HG02852 (cell line): ENCODE measurements around the gene NPC1.
"Not testable (repeated sequence)": the region's sequence is repeated elsewhere in the genome, so short reads cannot be mapped to it uniquely, and the experiment has no call there.

Experiments used
- ATAC-seq: cut with Tn5 transposase; IDR thresholded peaks from one replicate; pipeline ENCODE4 v1.9.1; 2021; ENCODE audit warnings: mild to moderate bottlenecking, moderate library complexity; ENCODE audit not compliant: unreplicated experiment

Gene NPC1

DNA sequence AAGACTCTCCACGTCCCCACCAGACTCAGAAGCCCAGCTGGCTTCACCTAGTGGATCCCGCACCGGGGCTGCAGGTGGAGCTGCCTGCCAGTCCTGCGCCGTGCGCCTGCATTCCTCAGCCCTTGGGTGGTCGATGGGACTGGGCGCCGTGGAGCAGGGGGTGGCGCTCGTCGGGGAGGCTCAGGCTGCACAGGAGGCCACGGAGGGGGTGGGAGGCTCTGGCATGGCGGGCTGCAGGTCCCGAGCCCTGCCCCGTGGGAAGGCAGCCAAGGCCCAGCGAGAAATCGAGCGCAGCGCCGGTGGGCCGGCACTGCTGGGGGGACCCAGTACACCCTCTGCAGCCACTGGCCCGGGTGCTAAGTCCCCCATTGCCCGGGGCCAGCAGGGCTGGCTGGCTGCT, 8.8 kb downstream of the NPC1 start:
- ATAC-seq: not testable (repeated sequence)

DNA sequence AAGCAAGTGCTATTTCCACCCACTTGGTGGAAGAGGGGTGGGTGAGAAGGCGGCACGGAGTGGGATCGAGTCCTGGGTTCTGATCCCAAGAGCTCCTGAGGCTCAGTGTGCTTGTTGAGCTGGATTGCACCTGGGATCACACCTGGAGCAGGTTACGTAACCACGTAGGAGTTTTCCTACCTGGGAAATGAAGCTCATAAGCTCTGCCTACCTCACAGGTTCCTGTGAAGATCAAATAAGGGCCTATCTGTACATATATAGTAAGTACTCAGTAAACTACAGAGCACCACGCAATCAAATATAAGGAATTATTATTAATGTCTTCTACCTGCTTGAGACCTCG, 11.0 kb downstream of the NPC1 start:
- ATAC-seq: no peak

DNA sequence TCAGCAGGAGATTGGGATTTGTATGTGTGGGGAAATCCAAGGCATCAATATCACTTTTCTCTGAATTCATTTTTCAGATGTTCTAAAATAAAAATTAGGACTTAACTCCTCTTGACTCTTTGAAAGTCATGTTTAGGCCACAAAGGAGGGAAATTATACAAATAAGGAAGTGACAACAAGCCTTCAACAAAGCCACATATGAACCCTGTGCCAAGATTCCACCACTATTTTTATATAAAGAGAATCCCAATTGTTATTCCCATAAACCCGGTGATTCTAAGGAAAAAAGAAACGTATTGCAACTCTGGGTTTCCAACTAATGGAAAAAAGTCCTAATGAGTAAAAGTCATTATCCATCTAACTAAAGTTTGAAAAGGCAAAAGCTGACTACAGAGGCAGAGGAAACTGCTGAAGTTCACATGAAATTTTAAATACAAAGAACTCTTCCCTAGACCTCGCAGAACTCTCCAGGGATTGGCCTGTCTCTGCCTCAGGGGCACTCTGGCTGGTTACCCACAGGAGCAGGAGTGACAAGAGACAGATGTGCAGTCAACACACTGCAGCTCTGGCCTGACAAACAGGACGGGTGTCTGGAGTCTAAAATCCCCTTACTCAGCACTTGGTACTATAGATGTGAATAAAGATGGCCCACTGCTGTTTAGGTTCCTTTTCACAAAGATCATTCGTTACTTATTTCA, 11.5 kb downstream of the NPC1 start:
- ATAC-seq: no peak

DNA sequence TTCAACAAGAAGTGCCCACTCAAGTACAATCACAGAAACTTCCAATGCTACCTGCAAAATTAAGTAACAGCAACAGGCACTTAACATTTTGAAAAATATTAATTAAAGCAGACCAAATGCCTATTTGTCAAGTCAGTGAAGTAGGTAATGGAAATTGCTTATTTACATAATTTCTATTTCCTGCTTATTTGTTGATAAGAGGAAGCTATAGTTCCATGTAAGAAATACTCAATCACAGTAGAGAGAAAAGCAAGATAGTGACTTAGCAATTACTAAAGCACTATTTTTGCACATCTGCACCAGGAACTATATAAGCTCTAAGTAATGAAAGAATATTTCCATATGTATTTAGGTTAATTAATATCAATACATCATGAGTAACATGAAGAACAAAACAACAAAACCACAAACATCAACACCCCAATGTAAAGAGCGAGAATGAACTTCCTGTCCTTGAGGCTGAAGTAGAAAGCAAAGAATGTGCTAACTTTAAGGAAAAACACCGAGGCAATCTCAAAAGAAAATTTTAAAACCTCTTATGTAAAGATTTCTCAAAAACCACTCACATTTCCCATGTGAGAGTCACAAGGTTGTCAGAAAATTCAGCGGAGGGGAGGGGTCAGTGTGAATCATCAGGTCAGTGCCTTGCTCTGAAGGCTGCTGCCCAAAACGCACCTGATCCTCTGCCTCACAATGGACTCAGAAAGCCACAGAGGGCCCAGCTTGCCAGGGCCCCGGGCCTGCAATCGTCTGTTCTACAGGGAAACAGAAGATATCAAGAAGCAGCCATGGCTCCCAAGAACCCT, 12.5 kb downstream of the NPC1 start:
- ATAC-seq: no peak

DNA sequence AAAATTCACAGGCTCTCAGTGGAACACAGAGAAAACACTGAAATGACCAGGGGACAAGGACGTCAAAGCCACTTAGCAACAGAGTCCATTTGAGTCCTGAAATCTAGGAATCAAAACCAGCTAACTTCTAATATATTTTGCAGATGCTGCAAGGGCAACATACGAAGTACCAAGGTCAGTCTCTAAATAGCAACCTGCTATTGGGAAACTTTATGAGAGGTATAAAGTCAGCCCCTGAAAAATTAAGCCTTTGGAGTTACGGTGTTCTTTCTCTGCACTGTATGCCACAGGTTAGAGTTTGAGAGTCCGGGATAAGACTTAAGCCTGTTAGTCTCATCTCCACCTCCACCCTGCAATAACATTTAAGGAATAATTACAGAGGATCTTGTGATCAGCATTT, 13.3 kb downstream of the NPC1 start:
- ATAC-seq: no peak

DNA sequence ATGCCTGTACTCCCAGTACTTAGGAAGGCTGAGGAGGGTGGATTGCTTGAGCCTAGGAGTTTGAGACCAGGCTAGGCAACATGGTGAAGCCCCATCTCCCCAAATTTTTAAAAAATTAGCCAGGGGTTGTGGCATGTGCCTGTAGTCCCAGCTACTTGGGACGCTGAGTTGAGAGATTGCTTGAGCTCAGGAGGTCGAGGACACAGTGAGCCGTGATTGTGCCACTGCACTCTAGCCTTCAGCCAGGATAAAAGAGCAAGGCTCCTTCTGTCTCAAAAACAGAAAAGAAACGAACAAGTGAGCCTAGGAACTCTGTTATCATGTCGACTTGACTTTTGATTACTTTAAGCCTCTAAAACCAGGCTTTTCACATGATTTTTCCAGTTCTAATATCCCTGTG, 13.7 kb downstream of the NPC1 start:
- no peak for ATAC-seq

DNA sequence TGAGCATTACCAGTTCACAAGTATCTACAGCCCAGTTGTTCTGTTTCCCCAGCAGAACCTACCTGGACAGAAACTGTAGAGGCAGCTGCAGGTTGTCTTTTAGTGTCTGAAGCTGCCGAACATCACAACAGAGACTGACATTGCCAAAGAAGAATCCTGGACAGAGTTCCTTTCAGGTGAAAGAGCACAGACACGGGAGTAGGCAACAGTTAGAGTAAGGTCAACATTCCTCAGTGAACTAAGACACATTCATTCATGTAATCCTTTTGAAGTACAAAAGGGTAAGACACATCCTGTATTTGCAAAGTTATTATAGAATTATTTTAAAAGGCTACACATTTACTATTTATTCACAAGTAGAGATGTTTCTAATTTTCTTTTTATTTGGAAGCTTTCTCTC, 14.3 kb downstream of the NPC1 start:
- ATAC-seq: no peak

DNA sequence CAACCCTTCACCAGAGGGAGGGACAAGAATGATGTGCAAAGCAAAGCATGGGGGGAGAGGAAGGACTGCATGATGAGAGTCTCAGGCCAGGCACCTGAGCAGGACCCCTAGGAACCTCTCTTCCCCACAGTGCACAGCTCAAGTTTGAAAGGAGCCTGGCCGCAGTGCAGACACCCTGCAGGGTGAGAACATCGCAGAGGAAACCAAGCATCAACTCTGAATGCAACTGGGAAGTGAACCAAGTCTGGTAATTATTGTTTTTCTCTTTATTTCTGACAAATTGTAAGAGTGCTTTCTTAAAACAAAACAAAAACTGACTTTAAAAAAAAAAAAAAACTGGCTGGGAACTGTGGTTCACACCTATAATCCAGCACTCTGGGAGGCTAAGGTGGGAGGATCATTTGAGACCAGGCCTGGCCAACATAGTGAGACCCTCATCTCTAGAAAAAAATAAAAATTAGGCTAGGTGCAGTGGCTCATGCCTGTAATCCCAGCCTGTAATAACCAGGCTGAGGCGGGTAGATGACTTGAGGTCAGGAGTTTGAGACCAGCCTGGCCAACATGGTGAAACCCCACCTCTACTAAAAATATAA, 15.3 kb downstream of the NPC1 start:
- no peak for ATAC-seq

DNA sequence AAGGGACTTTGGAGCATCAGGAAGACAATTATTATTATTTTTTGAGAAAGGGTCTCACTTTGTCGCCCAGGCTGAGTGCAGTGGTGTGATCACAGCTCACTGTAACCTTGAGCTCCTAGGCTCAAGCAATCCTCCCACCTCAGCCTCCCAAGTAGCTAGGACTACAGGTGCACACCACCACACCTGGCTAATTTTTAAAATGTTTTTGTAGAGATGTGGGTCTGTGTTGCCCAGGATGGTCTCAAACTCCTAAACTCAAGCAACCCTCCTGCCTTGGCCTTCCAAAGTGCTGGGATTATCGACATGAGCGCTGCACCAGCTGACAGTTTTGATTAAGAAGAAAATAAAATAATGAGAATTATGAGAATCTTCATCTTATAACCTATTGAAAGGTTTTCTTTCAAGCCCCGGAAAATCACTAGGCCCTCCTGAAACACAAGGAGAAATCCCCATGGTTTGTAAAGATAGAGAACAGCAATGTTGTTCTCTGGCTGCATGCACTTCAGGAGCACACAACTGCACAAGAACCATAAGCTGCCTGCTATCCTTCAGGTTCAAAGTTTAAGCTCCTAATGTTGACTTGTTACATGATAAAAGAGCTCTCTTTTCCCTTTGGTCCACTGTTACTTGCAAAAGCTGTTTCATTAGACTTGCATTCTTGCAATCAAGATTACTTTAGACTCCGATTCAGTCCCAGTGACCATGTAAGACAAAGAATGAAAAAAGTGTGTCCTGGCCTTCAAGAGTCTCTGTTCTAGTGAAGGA, 16.8 kb downstream of the NPC1 start:
- no peak for ATAC-seq

DNA sequence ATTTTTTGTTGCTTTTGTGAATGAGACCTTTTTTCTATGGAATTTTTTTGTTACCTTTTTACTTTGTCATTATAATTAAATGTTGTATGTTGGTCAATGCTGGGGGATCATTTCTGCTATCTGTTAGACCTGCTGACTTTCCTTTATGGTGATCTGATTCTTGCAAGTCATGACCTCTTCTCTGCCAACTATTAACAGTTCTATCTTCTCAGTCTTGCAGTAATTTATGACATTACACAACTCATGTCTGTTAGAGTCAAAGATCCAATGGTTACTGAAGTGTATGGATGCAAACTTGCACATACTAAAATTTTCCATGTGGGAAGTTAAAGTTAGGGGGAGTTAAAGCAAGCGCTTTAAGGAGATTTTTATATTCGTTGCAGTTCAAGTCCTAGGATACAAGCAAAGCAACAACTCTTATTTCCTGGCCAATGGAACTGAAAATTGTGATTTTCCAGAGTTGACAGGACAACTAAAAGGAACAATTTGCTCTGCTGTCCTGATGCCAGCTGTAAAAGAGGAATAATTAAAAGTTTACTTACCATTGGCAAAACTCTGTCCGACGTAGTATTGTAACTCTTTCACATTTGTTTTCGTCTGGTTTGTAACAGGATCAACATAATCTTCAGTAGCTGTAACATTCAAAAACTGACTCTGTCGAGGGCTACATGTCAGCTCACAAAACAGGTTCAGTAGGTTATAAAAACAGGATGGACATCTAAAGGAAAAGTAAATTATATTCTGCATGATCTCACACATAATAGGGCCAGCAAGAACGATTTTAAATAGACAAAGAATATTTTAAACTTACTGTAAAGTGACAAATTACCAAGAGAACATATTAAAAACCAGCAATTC, 17.8 kb downstream of the NPC1 start:
- no peak for ATAC-seq

DNA sequence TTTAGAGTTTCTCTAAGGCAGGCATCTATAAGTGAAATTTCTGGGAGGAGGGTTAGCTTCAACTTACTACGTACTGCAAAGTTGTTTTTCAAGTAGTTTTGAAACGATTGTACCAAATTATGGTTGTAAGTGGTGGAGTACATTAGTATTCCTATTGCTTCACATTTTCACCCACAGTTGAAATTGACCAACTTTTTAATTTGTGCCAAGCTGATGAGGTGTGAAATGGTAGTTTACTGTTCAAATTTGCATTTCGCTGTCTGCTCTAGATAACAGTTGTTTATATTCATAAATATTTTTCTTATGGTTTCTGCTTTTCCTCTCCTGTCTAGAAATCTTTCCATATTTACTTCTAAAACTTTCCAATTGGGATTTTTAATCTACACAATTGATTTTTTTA, 18.6 kb downstream of the NPC1 start:
- no peak for ATAC-seq

DNA sequence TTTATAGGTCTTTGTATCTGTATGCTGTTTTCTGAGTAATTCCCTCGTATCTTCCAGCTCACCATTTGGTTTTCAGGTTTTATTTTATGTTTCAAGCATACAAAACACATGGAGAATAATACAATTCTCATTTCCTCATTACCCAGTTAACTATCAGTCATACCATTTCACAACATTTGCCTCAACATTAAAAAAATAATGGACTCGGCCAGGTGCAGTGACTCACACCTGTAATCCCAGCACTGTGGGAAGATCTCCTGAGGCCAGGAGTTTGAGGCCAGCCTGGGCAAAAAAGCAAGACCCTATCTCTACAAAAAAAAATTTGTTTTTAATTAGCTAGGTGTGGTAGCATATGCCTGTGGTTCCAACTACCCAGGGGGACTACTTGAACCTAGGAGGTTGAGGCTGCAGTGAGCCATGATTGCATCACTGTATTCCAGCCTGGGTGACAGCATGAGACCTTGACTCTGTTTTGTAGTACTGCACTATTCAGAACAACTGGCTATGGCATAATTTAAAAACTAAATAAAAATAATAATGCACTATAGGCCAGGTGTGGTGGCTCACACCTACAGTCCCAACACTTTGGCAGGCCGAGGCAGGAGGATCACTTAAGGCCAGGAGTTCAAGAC, 20.3 kb downstream of the NPC1 start:
- ATAC-seq: no peak

DNA sequence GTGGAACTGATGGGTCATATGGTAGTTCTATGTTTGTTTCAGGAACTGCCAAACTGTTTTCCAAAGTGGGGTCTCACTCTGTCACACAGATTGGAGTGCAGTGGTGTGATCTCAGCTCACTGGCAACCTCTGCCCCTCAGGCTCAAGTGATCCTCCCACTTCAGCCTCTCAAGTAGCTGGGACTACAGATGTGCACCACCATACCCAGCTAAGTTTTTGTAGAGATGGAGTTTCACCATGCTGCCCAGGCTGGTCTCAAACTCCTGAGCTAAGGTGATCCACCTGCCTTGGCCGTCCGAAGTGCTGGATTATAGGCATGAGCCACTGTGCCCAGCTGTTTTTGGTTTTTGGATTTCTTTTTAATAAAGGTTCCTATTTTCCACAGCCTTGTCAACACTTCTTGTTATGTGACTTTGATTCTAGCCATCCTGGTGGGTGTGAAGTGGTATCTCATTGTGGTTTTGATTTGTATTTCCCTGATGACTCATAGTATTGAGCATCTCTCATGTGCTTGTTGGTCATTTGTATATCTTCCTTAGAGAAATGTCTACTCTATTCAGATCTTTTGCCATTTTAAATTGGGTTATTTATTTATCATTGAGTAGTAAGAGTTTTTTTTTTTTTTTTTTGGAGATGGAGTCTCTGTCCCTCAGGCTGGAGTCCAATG, 22.8 kb downstream of the NPC1 start:
- ATAC-seq: no peak

DNA sequence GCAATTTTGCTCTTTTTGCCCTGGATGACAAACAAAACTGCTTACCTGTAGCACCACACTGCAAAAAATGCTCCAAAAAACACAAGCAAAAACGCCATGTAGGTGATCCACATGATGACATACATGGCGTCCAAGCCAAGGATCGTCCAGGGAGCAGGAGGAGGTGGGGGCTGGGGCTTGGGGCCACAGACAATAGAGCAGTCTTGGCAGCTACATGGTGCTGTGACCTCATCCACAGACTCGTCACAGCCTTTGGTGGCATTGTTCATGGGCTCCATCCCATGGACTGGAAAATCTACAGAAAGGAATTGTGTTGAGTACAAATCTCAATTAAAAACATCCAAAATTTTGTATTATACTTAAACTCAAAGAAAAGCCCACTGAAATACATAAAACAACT, 26.1 kb downstream of the NPC1 start:
- no peak for ATAC-seq

DNA sequence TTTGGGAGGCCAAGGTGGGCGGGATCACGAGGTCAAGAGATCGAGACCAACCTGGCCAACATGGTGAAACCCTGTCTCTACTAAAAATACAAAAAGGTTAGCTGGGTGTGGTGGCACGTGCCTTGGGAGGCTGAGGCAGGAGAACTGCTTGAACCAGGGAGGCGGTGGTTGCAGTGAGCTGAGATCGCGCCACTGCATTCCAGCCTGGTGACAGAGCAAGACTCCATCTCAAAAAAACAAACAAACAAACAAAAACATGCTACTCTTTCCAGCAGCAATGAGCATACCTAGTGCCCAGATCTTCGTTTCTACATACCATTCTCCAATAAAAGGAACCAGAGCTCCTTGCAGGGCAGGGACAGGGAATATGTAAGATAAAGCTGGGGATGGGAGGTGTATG, 28.8 kb downstream of the NPC1 start:
- ATAC-seq: not testable (repeated sequence)

DNA sequence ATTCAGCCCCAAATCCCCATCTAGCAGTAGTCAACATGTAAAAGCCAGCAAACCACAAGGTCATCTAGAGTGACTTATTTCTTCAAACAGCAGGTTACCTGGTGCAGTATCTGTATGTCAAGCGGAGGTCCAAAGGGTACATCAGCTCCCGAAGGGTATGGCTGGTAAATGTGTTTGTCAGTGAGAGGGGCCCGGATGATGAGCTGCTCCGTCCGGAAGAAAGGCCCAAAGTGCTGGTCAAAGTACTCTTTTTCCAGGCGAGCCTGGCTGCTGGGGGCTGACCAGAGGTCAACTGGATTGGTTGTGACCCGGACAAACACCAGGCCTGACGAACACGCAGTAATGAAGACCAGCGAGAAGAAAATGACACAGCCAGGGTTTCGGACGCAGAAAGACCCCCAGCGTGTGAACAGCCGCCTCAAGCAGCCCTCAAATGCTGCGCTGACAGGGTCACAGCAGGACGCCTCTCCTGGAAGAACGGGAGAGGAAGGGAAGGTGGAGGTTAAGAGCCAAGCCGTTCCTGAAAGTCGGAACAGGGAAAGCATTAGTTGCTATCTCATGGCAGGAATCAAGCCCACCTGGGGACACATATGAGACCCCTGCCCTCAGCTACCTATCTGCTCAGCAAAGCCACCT, 30.0 kb downstream of the NPC1 start:
- no peak for ATAC-seq

DNA sequence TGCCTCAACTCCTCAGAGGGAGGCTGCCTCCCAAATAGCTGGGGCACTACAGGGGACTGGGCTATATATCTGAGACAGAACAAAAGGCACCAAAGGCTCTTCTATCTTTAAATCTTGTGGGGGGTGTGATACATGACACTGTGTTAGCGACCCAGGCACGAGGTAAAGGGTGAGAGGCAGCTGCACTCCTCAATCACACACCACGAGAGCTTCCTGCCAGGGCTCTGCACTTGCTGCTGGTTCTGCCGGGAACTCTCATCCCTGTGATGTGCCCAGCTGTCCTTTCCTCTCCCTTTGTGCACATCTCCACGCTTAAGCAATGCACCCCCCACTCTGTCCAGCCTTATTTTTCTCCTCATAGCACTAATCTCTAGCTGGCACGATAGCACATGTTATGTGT, 32.4 kb downstream of the NPC1 start:
- ATAC-seq: no peak

DNA sequence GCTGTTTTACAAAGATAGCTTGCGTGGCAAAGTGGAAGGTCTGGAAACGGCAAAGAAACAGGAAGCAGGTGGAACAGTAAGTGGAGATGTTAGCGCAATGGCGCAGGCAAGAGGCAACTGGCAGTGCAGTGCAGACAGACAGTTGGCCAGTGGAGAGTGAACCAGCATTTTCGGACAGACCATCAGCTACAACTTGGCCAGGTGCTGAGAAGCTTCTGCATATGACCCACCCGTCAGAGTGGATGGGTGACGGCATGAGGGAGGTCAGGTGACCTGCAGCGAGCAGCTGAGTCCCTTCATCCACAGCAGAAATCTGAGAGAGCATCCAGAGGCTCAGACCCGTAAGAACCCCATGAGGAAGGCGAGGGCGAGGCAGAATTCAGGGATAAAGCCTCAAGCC, 33.8 kb downstream of the NPC1 start:
- no peak for ATAC-seq

DNA sequence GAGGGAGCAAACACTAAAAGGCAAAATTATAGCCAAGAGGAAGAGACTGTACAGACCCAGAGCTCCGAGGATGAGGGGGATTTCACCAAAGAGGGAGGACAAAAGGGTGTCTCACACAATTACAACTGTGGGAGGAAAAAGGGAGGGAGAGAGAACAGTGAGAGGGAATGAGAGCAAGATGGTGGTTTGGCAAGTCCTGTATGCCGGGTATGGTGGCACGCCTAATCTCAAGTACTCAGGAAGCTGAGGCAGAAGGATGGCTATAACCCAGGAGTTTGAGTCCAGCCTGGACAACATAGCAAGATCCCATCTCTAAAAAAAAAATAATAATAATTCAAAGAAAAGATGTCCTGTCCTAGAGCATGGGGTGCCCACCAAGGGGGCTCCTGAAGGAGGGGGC, 34.3 kb downstream of the NPC1 start:
- no peak for ATAC-seq
